ENCODE results near the gene RFX8.
"Not testable (repeated sequence)": the region's sequence is repeated elsewhere in the genome, so short reads cannot be mapped to it uniquely, and the experiment has no call there.

Gene RFX8

DNA sequence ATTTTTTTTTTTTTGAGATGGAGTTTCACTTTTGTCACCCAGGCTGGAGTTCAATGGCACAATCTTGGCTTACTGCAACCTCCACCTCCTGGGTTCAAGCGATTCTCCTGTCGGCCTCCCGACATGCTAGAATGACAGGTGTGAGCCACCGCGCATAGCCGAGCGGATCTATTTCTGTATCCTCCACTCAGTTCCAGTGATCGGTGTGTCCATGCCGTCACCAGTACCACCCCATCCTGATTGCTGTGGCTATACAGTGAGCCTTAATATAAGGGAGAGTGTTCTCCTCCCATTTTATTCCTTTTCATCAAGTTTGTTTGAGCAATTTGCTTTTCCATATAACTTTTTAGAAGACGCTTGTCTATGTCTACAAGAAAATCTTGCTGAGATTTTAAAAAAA is 35.2 kb downstream of the RFX8 start:
- no peak for DNase-seq

DNA sequence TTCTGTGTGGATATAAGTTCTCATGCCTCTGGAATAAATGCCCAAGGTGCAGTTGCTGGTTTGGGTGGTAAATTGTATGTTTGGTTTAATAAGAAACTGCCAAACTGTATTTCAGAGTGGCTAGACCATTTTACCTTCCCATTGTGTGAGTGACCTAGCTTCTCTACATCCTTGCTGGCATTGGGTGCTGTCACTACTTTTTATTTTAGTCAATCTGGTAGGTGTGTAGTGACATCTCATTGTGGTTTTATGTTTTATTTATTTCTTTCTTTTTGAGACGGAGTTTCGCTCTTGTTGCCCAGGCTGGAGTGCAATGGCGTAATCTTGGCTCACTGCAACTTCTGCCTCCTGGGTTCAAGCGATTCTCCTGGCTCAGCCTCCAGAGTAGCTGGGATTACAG is 36.4 kb downstream of the RFX8 start:
- DNase-seq = not testable (repeated sequence)

- DNase-seq = no peak
Observed at GRCh38 chr2:101435001-101435862, 39.7 kb downstream of the RFX8 start.

DNA sequence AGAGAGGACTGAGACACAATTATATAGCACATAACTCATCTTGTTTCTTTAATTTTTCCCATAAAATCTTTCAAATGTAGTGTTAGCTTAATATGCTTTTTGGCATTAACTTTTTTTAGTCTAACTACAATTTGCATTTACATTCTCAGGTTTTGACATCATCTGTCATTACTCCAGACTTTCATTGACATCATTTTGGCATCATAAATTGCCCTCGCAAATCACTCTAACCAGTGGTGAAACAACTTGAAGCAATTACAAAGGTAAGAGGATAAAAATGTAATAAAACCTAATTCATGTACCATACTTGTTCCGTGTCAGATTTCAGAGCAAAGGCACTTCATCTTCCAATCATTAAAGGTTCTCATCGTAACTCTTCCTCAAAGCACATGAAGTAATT is 41.4 kb downstream of the RFX8 start:
- no peak for DNase-seq

DNA sequence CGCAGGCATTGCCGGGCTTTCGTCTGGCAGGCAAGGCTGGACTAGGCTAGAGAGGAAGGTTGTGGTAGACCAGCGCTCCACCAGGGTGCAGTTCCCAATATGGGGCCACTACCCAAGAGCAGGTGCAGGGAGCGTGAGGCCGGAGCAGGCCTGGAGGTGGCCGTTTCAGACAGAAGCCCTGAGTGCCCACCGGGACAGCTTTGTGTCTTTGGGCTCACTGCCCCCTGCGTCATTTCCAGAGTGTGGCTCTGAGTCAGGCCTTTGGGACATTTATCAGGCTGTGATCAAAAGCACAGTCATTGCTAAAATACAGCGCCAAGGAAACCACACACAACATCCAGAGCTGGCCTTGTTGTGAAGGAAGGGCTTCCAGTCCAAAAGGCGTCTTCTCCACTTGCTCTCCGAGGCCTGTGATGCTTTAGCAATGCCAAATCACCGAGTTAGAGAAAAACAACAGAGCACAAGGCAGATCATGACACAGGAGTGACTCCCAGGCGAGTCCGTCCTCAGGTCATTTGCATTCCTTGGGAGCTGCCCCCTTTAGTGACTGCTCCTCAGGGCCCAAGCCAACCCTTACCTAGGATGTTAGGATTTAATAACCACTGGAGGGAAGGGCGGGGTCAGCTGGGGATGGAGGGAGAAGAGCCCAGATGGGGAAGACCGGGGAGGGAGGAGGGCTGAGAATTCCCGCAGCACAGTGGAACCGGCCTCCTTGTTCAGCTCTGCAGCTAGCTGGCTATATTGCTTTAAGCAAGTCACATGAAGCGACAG is 42.3 kb downstream of the RFX8 start:
- no peak for DNase-seq

GRCh38 chr2:101431486-101431885 is 43.4 kb downstream of the RFX8 start:
- DNase-seq = no peak

DNA sequence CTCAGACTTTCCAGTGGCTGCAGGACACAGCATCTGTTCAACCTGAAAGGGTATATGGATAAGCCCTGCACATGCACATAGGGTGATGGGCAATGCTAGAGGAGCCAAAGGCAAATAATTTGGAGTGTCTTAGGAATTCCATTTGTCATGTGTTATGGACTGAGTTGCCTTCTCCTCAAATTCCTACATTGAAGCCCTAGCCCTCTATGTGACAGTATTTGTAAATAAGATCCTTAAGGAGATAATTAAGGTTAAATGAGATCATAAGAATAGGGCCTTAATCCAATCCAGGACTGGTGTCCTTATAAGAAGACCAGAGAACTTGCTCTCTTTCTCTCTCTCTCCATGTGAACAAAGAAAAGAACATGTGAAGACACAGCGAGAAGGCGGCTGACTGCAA is 44.8 kb downstream of the RFX8 start:
- no peak for DNase-seq

GRCh38 chr2:101429453-101429852 is 45.5 kb downstream of the RFX8 start:
- no peak for DNase-seq

- DNase-seq = no peak
Observed at GRCh38 chr2:101428422-101429176, 46.3 kb downstream of the RFX8 start.

DNA sequence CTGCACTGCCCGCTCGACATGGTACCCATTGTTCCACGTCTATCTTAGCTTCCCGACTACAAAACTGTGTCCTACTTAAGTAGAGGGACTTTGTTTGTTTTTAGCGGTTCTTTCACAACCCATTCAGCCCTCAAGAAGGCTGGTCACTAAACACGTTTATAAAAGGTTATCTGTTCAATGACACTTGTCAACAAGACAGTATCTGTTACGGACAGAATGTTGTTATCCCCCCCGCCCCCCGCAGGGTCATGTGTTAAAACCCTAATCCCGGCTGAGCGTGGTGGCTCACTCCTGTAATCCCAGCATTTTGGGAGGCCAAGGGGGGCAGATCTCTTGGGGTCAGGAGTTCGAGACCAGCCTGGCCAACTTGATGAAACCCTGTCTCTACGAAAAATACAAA is 47.2 kb downstream of the RFX8 start:
- no peak for DNase-seq

DNA sequence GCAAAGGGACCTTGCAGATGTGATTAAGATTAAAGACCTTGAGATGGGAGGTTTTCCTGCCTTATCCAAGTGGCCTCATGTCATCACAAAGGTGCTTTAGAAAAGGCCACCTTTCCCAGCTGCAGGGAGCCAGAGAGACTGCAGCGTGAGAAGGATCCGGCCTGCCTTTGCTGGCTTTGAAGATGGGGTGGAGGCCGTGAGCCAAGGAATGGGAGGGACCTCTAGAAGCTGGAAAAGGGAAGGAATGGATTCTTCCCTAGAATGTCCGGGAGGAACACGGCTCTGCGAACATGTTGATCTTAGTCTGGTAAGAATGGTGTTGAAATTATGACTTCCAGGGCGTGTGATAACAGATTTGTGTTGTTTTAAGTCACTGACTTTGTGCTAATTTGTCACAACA is 47.7 kb downstream of the RFX8 start:
- no peak for DNase-seq

DNA sequence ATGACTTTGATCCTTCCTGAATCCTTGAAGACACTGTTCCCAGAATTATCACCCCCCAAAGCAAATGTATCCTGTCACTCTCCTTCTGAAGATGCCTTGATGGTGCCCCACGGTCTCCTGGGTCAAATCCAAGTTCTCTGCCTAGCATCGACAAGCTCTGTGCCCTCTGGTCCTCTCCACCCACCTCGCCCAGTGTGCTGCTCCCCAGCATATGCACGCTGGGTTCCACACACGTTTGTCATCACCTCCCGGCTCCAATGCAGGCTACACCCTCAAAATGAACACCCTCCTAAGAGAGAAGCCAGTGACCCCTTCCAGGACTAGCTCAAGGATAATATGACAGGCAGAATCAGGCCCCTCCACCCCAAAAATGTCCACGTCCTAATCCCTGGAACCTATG is 48.1 kb downstream of the RFX8 start:
- DNase-seq = no peak

DNA sequence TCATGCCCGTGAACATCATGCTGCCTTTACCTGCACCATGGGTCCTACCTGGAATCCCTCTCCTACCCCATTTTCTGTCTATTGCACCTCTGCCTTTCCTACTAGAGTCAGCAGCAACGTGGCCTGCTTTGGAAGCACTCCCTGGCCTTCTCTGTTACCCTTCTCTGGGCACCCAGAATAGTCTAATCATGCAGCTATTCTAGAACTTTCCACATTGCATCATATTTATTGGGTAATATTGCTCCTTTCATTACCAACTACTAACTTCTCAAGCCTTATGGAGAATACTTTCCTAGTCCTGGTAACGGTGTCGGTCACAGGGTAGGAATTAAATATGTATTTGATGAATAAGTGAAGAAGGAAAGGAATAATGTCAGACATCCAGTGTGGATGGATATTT is 54.3 kb downstream of the RFX8 start:
- no peak for DNase-seq

DNA sequence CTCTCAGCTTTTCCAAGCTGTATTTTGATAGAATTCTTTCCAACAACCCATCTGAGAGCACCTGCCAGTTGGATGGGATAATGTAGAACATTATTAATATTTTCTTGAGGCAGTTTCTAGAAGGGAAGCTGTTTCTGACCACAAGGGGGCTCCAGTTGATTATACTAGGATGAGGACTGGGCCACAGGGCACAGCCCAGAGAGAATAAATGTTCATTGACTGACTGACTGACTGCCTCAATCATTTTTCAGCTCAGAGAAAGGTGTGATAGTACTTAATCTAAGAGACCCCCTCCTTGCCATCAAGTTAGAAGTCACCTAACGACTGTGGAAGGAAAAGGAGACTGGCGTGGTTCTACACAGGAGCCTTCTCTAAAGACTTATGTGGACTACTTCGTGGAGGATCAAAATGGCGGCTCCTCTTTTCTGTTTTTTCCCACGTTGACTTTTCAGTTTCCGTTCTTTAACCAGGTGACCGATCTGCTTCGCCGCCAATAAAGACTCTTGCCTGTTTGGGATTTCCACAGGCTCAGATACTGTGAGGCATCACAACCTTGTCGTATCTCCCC is 55.7 kb downstream of the RFX8 start:
- peak; percentile 63 for DNase-seq

GRCh38 chr2:101418460-101419095 is 56.3 kb downstream of the RFX8 start:
- DNase-seq = no peak

GRCh38 chr2:101416609-101417008 is 58.3 kb downstream of the RFX8 start:
- DNase-seq = no peak

- DNase-seq = no peak
Observed at GRCh38 chr2:101415884-101416283, 59.0 kb downstream of the RFX8 start.

DNA sequence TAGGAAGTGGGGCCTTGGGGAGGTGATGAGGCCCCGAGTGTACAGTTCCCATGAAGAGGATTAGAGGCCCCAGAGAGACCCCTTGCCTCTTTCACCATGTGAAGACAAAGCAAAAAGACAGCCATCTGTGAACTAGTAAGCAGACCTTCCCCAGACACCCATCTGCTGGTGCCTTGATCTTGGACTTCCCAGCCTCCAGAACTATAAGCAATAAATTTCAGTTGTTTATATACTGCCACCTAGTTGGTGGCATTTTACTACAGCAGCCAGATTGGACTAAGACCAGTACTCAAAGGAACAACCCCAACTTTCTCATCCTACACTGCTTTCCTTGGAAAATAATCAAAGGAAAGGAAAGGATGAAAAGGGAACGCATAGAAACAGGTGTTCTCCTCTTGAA is 59.7 kb downstream of the RFX8 start:
- DNase-seq = no peak

DNA sequence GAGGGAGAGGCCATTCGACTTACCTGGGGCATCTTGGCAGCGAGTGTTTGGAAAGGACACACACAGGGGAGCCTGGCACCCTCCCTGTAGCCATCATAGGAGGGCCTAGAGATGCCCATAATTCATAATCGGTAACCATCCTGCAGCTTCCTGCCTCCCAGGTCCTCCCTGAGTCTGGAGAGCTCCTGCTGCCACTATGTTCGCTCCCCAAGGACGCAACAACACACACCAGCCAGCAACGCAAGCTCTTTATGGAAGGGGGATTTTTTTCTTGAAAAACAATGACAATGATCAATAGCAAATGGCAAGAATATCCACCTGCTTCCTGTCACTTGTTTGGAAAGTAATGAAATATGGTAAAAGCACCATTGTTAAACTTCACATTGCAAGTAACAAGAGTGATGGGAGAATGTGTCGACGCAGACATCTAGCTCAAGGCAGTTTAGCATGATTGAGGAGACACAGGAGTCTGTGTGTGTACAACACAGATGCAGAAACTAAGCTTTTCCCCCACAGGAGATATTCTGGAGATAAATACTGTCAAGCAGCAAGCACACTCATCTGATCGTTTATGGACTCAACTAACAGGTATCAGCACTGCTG is 62.7 kb downstream of the RFX8 start:
- DNase-seq = no peak

- no peak for DNase-seq
Observed at GRCh38 chr2:101410746-101411145, 64.2 kb downstream of the RFX8 start.

- no peak for DNase-seq
Observed at GRCh38 chr2:101410114-101410513, 64.8 kb downstream of the RFX8 start.

DNA sequence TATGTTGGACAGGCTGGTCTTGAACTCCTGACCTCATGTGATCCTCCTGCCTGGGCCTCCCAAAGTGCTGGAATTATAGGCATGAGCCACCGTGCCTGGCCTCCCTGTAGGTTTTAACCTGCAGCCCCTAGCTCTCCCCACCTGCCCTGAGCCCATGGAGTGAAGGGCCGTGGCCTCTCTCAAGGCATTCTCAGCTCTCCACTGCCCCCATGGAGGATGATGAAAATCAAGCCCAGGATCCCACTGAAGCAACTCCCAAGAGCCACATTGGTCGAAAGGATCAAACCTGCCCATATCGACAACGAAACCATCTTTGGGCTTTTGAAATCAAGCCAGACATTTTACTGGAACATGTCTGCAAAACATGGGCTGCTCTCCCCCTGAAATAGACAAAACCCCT is 65.2 kb downstream of the RFX8 start:
- no peak for DNase-seq
